HG03378 (cell line): Measurements from ENCODE around the gene PRKN.
A peak's percentile ranks its signal among the peaks of the same experiment; 100 is the strongest.
"Not testable (repeated sequence)": the region's sequence is repeated elsewhere in the genome, so short reads cannot be mapped to it uniquely, and the experiment has no call there.

Source experiments
- ATAC-seq: cut with Tn5 transposase; IDR thresholded peaks from one replicate; pipeline ENCODE4 v1.9.1; 2021; ENCODE audit warnings: mild to moderate bottlenecking, moderate library complexity; ENCODE audit not compliant: unreplicated experiment

PRKN gene

DNA sequence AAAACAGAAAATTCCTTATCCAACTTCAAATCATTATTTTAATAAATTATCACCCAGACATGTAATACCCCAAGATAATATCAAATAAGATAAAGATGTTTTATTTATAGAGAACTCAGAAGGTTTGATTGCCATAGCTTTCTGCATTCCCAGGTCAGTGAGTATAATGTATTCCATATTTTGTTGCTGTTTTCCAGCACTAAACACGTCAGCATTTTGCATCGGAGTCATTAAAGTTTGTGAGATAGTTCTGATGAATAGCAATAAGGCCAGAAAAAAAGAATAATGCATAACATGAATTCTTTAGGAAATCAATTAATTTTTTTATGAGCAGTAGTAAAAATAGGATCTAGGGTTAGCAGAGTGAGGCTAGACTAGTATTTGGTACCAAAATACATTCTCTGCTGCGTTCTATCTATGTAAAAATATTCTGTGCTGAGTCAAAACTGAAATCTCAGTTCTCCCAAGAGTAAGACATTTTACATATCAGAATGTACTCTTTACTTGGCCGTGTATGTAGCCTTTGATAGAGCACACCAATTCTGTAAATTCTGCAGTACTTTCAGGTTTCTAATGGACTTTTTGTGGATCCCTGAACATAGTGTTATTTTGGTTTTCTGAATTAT is 1183.8 kb downstream of the PRKN start:
- ATAC-seq = peak; percentile 78

GRCh38 chr6:161542346-161542980 is 1185.1 kb downstream of the PRKN start:
- no peak for ATAC-seq

DNA sequence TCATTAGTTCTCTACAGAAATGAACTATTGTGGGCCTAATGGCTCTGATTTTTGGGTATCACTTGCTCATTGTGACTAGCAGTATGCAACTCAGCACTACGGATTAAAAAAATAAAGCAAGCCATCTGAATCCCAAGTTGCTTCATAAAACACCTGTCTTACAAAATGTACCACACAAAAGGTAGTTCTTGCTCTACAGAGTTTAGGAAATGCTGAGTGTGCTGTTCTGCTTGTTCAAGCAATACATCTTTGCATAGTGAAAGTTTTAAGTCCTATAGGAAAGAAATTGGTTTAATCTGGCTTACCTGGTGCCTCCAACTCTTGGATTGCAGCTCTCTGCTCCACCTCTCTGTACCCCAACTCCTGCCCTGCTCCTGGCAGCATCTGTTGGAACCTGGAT is 1187.0 kb downstream of the PRKN start:
- ATAC-seq = no peak

DNA sequence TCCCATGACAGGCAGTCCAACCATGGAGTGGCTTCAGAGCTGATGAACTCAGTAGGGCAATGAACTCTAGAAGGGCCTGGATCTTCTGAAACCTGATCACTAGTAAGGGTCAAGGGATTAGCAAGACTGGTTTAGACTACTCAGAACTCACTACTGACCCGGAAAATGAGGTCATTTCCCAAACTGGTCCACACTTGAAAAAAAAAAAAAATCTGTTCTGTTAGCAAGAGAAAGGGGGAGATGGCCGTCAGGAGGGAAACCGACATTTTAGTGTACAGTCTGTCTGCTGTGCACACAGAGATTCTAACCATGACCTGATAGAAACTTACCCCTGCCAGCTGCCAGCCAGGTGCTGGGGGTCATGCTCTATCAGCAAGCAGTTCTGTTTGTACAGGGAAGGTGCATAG is 1191.3 kb downstream of the PRKN start:
- ATAC-seq = no peak

- ATAC-seq = no peak
These were observed 1193.2 kb downstream of the PRKN start for GRCh38 chr6:161534264-161534873.

DNA sequence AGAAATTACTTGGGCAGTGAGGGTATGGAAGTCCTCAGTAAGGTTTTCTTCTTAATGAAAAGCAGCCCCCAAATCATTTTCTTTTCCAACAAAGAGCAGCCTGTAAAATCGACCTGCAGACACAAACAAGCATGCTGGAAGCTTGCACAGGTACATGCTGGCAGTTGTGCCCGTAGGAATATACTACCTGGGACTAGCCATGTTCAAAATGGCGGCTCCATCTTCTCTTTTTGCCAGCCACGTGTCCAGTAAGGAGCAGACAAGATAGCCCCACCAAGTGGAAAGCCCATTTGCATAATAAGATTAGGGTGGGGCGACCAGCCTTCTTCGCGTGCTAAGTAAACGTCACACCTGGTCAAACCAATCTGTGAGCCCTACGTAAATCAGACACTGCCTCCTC is 1194.3 kb downstream of the PRKN start:
- no peak for ATAC-seq

GRCh38 chr6:161532536-161532935 is 1195.0 kb downstream of the PRKN start:
- no peak for ATAC-seq

DNA sequence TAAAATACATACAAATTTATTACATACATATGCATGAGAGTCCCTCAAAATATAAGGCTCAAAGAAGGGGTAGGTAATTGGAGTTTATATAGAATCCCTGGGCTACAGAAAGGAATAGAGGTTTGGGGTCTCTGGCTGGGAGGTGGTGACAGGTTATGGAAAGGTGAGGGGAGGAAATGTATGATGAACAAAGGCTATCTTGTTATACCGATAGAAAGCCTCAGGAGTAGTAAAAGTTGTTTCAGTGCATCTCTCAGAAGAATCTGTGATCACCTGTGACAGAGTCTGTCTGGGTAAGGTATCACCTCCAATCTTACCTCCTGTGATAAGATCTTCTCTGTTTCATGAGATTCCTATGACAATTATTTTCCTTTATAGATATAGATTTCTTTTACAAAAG is 1200.8 kb downstream of the PRKN start:
- no peak for ATAC-seq

GRCh38 chr6:161523362-161523761 is 1204.2 kb downstream of the PRKN start:
- ATAC-seq = no peak

- ATAC-seq = no peak
These were observed 1205.3 kb downstream of the PRKN start for GRCh38 chr6:161522276-161522675.

DNA sequence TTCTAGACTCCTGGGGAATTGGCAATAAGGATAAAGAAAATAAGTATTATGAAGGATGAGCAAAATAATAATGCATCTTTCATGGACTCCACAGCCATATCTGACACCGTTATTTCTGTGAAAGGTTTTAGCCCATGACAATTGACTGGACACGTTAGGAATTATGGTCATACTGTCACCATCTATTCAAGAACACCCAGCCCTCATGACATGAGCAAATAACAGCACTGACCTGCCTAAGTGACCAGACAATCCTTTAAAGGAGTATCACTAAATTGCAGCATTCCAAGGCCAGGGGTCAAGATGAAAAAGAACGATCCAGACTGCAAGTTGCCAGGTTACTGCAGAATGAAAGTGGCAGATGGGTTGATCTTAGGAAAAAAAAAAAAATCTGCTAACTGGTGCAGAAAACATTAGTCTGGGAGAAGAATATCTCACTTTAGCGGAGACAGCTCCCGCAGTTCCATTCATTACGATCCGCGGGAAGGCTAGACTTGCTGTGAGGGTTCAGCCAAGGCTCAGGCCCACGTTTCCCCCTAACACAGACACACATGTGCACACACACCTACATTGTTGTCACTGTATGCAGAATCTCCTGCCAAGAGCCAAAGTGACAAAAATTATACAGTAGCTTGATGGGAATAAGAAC is 1216.0 kb downstream of the PRKN start:
- ATAC-seq = no peak

DNA sequence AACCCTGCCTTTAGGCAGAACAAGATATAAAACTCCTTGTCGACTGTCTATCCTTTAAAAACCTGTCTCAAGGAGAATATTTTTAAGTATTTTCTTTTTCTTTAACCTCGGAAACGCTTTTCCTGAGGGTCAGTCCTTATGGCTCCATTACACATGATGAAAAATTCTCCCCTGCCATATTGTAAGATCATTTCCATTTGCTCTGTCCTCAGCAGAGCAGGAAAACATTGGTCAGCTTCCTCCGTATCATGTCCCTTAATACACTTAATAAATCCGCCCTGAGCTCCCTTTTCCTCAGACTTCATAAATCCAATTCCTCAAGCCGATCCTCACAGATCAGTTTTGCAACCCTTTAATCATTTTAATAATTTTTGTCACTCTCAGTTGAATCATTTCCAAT is 1219.2 kb downstream of the PRKN start:
- ATAC-seq = no peak

DNA sequence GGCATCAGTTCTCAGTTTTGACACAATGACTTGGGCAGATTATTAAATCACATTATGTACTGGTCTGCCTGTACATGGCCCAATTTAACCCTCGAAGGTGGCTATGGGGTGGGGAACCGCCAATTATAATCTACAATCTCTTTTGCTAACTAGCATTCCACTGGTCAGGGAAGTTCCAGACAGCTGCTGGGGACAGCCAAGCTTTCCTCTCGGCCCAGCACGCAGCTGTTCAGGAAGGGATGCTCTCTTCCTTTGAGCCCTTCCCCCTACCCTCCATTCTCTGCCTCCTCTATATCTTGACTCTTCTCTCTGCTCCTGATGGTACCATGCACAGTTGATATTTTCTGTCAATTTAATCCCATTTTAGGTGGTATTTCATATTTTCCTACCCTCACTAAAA is 1220.2 kb downstream of the PRKN start:
- no peak for ATAC-seq

- no peak for ATAC-seq
These were observed 1224.0 kb downstream of the PRKN start for GRCh38 chr6:161503570-161503969.

DNA sequence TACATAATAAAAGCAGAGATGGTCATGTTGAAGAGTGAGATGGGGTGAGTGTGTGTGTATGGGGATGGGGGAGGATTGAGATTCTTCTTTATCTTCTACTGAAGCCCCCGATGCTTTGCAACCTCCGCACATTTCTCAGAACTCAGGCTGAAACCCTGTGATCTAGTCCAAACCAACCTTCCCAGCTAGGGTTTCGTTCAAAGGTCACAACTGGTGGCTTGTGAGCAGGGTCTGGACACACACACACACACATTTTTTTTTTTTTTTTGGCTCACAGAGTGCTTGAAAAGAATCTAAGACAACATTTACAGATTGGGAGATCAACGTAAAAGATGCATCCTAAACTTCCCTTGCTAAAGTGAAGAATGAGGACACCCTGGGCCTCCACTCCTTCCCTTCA is 1228.7 kb downstream of the PRKN start:
- ATAC-seq = no peak

DNA sequence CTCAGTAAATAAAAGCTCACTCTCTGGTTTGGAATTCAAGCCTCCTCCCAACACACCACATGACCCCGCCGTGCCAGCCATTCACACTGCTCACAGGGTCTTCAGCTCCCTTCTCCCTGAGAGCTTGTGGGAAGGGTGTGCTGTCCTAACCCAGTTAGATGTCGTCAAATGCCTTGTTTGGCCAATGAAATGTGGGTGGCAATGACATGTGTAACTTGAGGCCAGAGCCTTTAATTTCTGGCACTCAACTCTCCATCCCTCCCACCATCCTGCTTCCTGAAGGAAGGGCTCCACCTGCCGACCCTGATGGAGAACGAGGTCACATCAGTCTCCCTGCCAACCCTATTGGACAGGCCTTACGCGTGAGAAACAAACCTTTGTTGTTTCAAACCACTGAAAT is 1229.2 kb downstream of the PRKN start:
- no peak for ATAC-seq

- ATAC-seq = no peak
These were observed 1230.6 kb downstream of the PRKN start for GRCh38 chr6:161496941-161497340.

DNA sequence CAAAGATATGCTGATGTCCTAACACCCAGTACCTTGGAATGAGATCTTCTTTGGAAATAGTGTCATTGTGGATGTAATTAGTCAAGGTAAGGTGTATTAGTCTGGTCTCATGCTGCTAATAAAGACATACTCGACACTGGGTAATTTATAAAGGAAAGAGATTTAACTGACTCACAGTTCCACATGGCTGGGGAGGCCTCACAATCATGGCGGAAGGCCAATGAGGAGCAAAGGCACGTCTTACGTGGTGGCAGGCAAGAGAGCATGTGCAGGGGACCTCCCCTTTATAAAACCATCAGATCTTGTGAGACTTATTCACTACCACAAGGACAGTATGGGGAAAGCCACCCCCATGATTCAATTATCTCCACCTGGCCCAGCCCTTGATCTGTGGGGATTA is 1231.3 kb downstream of the PRKN start:
- not testable (repeated sequence) for ATAC-seq

DNA sequence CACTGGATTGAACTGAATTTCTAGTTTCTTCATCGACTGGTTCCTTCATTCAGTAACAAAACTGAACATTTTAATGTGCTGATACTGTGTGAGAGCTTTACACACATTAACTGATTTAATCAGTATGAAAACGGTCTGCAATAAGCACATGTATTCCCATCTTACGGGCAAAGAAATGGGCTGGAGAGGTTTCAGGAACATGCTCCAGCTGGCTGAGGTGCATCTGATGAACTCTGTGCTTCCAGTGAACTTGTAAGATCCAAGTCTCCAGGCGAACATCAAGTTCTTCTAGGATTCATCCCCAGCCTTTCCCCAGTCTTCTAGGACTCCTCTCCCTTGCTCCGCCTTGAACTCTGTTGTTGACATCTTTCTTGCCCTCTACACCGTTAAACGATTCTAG is 1233.0 kb downstream of the PRKN start:
- no peak for ATAC-seq

GRCh38 chr6:161493576-161494118 is 1233.9 kb downstream of the PRKN start:
- ATAC-seq = no peak

DNA sequence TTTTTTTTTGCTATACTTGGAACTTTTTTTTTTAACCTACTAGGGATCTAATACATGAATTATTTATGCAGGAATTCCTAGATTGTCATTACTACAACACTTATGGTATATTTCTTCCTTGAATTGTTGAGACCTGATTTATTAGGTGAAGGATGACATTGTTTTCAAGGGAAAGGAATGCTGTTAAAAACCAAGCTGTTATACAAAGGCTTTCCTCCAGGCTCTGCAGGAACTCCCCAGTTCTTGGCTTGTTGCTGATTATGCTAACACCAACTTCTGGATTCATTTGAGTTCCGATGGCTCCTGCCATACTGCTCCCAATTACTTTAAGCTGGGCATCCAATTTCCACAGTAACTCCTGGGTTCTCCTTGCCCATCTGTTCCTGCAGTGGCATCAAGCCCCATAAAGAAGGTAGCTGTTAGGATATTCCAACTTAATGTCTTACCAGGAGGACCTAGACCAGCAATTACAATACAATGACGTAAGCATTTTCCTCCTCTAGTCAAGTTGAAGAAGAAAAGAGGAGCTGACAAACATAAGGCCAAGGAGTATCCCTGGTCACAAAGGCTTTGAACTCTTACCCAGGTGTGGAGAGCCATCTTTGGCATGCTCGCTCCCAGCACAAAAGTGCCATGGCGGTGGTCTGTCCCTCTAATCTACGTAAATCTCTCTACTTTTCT is 1237.8 kb downstream of the PRKN start:
- no peak for ATAC-seq
